Activated gamma-delta T cell (primary cell): Measurements from ENCODE around the gene PUS7L.
"Not testable (repeated sequence)": the region's sequence is repeated elsewhere in the genome, so short reads cannot be mapped to it uniquely, and the experiment has no call there.

ENCODE experiments used
- DNase-seq: peaks from one replicate; lab custom pipeline; 2025; lab: John Stamatoyannopoulos, UW

Gene PUS7L

GRCh38 chr12:43750814-43751213 is 7.8 kb downstream of the PUS7L start:
- no peak for DNase-seq

GRCh38 chr12:43749016-43749415 is 9.6 kb downstream of the PUS7L start:
- no peak for DNase-seq

GRCh38 chr12:43744826-43745225 is 13.8 kb downstream of the PUS7L start:
- DNase-seq = no peak

GRCh38 chr12:43742106-43742505 is 16.5 kb downstream of the PUS7L start:
- DNase-seq = no peak

GRCh38 chr12:43740511-43741100 is 18.0 kb downstream of the PUS7L start:
- DNase-seq = no peak

- DNase-seq = no peak
These were observed 20.9 kb downstream of the PUS7L start for GRCh38 chr12:43737646-43738045.

GRCh38 chr12:43736927-43737440 is 21.6 kb downstream of the PUS7L start:
- DNase-seq = no peak

GRCh38 chr12:43733687-43734086 is 24.9 kb downstream of the PUS7L start:
- DNase-seq = no peak

- DNase-seq = no peak
These were observed 28.3 kb downstream of the PUS7L start for GRCh38 chr12:43730283-43730682.

- DNase-seq = no peak
These were observed 29.9 kb downstream of the PUS7L start for GRCh38 chr12:43728698-43729097.

GRCh38 chr12:43728117-43728516 is 30.5 kb downstream of the PUS7L start:
- DNase-seq = no peak

GRCh38 chr12:43723134-43723533 is 35.5 kb downstream of the PUS7L start:
- DNase-seq = no peak

GRCh38 chr12:43722621-43723020 is 36.0 kb downstream of the PUS7L start:
- DNase-seq = no peak

GRCh38 chr12:43711348-43711747 is 47.2 kb downstream of the PUS7L start:
- no peak for DNase-seq

GRCh38 chr12:43703772-43704171 is 54.8 kb downstream of the PUS7L start:
- not testable (repeated sequence) for DNase-seq

- not testable (repeated sequence) for DNase-seq
These were observed 57.4 kb downstream of the PUS7L start for GRCh38 chr12:43701194-43701593.

GRCh38 chr12:43696154-43696553 is 62.4 kb downstream of the PUS7L start:
- DNase-seq = no peak

GRCh38 chr12:43694879-43695278 is 63.7 kb downstream of the PUS7L start:
- DNase-seq = no peak

GRCh38 chr12:43692064-43692463 is 66.5 kb downstream of the PUS7L start:
- no peak for DNase-seq

GRCh38 chr12:43685491-43685890 is 73.1 kb downstream of the PUS7L start:
- not testable (repeated sequence) for DNase-seq

- DNase-seq = no peak
These were observed 82.3 kb downstream of the PUS7L start for GRCh38 chr12:43676183-43676813.

- DNase-seq = no peak
These were observed 83.3 kb downstream of the PUS7L start for GRCh38 chr12:43675048-43675904.

- DNase-seq = no peak
These were observed 89.2 kb downstream of the PUS7L start for GRCh38 chr12:43669373-43669772.
